Keratinocyte (primary cell): ENCODE results near the gene LGI4. TPM values are rescaled to one million over a fixed set of nuclear protein-coding genes. Genes with fewer than 3 reads are reported as not detected.

Experiments
- DNase-seq: peaks from one replicate; pipeline ENCODE4 v3.0.0-alpha.2; 2011; ENCODE audit warnings: low read depth, missing footprints, low spot score
- FAIRE-seq: peaks from 2 replicates; lab custom pipeline; 2011; peaks lifted over from hg19 to GRCh38; lab: Jason Lieb, UNC
- H2AFZ ChIP-seq: 2 replicates; pipeline ENCODE4 v1.6.0; 2012; ENCODE audit warnings: low read length, control low read depth, inconsistent platforms; ENCODE audit not compliant: control insufficient read depth
- H3K27ac ChIP-seq: 2 replicates; pipeline ENCODE4 v1.5.1; 2011; ENCODE audit warnings: low read length; ENCODE audit not compliant: control insufficient read depth, insufficient read depth
- H3K27me3 ChIP-seq: 3 replicates; pipeline ENCODE4 v1.6.0; 2011; ENCODE audit warnings: low read length; ENCODE audit not compliant: control insufficient read depth, insufficient read depth; ENCODE audit errors: extremely low read depth
- H3K36me3 ChIP-seq, 2 experiments: 2 replicates in 1 of 2; 3 replicates in 1 of 2; pipeline ENCODE4 v1.5.1; 2011; ENCODE audit warnings: low read length in 2 of 2, mild to moderate bottlenecking in 1 of 2; ENCODE audit not compliant: control insufficient read depth in 2 of 2, insufficient read depth in 2 of 2; ENCODE audit errors: extremely low read depth in 1 of 2
- H3K4me1 ChIP-seq: 3 replicates; pipeline ENCODE4 v1.5.1; 2011; ENCODE audit warnings: low read length; ENCODE audit not compliant: control insufficient read depth, insufficient read depth; ENCODE audit errors: extremely low read depth
- H3K4me2 ChIP-seq: 3 replicates; pipeline ENCODE4 v1.6.0; 2011; ENCODE audit warnings: low read depth, low read length; ENCODE audit not compliant: control insufficient read depth, insufficient read depth; ENCODE audit errors: extremely low read depth
- H3K4me3 ChIP-seq, 3 experiments: fragments of 200-600 bp in 1 of 3; sonication (generic) in 1 of 3; 2 replicates in 2 of 3; 3 replicates in 1 of 3; pipeline ENCODE4 v1.5.1; 2011 to 2016; ENCODE audit warnings: low read length in 3 of 3, mild to moderate bottlenecking in 3 of 3, control low read depth in 2 of 3, inconsistent platforms in 1 of 3, low read depth in 1 of 3, mixed read lengths in 1 of 3, mixed run types in 1 of 3, moderate library complexity in 1 of 3; ENCODE audit not compliant: control insufficient read depth in 2 of 3, insufficient read depth in 2 of 3; ENCODE audit errors: extremely low read depth in 1 of 3
- H3K79me2 ChIP-seq: 2 replicates; pipeline ENCODE4 v1.6.0; 2012; ENCODE audit warnings: low read length; ENCODE audit not compliant: control insufficient read depth, insufficient read depth
- H3K9ac ChIP-seq: 3 replicates; pipeline ENCODE4 v1.6.0; 2011; ENCODE audit warnings: low read length; ENCODE audit not compliant: control insufficient read depth, insufficient read depth; ENCODE audit errors: extremely low read depth
- H3K9me1 ChIP-seq: 3 replicates; pipeline ENCODE4 v1.6.0; 2011; ENCODE audit warnings: low read length; ENCODE audit not compliant: control insufficient read depth, insufficient read depth; ENCODE audit errors: extremely low read depth
- H3K9me3 ChIP-seq: 2 replicates; pipeline ENCODE4 v1.5.1; 2012; ENCODE audit warnings: low read depth, low read length; ENCODE audit not compliant: control insufficient read depth
- H4K20me1 ChIP-seq: 3 replicates; pipeline ENCODE4 v1.6.0; 2011; ENCODE audit warnings: low read length; ENCODE audit not compliant: control insufficient read depth, insufficient read depth; ENCODE audit errors: extremely low read depth
- EZH2 ChIP-seq: IDR thresholded peaks from one replicate; pipeline ENCODE4 v1.6.1; 2012; ENCODE audit warnings: inconsistent platforms, mild to moderate bottlenecking, low read length, moderate library complexity
- dilution Hi-C: fragments of 300-500 bp; cut with MboI; formaldehyde crosslinking; loops from one replicate; pipeline ENCODE4 v1.7.0; 2020; ENCODE audit warnings: low sequenced_read_pairs; ENCODE audit not compliant: extremely low pct_ligation_motif_present
- polyA plus RNA-seq, 5 experiments: library from polyadenylated mRNA; depleted of rRNA in 3 of 5; stranded (reverse) in 3 of 5; stranded (forward) in 1 of 5; unstranded in 1 of 5; fragments of >200 nt; gene quantifications; 1 replicate in 1 of 5; 2 replicates in 3 of 5; 3 replicates in 1 of 5; pipeline versions ENCODE4 v1.2.1 to v1.2.3, GENCODE V29; 2011 to 2012; ENCODE audit warnings: missing spikeins in 2 of 5, low read depth in 1 of 5, low replicate concordance in 1 of 5
- TF ChIP-seq, protein P1 (sequence below), 3 experiments: IDR thresholded peaks in 1 of 3; conservative IDR thresholded peaks in 1 of 3; optimal IDR thresholded peaks in 1 of 3; 2 replicates in 2 of 3; 3 replicates in 1 of 3; pipeline versions ENCODE3 to v1.5.1; 2011; ENCODE audit warnings: low read length in 3 of 3, mild to moderate bottlenecking in 3 of 3, moderate library complexity in 2 of 3, control low read depth in 1 of 3, inconsistent platforms in 1 of 3; ENCODE audit not compliant: insufficient read depth in 2 of 3; ENCODE audit errors: extremely low read depth in 1 of 3

The LGI4 gene
- polyA plus RNA-seq, 1 donor (not counting 4 experiments of a cell fraction or from before 2014, with no cell fraction given), result 0.01 TPM

DNA sequence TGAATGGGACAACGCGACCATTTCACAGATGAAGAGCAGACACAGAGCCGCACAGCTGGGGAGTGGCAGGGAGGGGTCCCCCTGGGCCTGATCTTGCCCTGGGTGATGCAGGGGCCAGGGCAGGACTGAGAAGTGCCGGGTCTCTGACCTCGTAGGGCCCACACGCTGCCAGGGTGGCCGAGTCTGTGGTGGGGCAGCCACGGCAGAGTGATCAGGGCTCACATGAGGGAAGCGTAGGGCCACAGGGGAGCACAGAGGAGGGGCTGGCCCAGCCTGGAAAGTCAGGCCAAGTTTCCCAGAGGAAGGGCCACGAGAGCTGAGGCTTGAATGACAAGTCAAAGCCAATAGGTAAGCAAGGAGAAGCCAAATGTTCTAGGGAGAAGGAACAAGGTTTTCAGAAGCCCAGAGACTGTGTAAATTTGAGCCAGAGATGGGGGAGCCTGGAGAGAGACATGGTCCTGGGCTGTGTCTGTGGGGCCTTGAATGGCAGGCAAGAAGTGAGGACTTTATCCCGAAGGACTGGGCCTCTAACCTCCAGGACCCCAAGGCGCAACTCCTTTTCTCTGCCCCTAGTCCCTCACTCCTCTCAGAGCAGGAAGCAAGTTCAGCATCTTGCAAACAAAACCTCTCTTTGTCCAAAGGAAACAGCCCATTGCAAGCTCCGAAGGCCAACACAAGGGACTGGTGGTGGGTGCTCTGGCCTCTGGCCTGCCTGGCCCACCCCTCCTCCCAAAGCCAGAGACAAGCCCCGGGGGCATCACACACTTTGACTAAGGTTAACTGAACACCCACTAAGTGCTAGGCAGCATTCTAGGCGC, 51.0 kb downstream of the LGI4 start:
- H3K27ac ChIP-seq, result no peak overlapping the region
- H3K36me3 ChIP-seq, result no peaks in the 10 kb centered on the region
- no peak overlapping the region for H3K9ac ChIP-seq
- DNase-seq (no peak), FAIRE-seq (no peak)
- H3K79me2 ChIP-seq, result no peaks in the 10 kb centered on the region
- peaks cover 8% of the 10 kb centered on the region for H3K4me1 ChIP-seq
- TF ChIP-seq, protein P1, sequence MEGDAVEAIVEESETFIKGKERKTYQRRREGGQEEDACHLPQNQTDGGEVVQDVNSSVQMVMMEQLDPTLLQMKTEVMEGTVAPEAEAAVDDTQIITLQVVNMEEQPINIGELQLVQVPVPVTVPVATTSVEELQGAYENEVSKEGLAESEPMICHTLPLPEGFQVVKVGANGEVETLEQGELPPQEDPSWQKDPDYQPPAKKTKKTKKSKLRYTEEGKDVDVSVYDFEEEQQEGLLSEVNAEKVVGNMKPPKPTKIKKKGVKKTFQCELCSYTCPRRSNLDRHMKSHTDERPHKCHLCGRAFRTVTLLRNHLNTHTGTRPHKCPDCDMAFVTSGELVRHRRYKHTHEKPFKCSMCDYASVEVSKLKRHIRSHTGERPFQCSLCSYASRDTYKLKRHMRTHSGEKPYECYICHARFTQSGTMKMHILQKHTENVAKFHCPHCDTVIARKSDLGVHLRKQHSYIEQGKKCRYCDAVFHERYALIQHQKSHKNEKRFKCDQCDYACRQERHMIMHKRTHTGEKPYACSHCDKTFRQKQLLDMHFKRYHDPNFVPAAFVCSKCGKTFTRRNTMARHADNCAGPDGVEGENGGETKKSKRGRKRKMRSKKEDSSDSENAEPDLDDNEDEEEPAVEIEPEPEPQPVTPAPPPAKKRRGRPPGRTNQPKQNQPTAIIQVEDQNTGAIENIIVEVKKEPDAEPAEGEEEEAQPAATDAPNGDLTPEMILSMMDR (optimal IDR thresholded peaks at IDR 0.05 in 1 of 3, IDR thresholded peaks at IDR 0.05 in 1 of 3, conservative IDR thresholded peaks at IDR 0.05 in 1 of 3; ENCODE audit: extremely low read depth in 1 of 3, insufficient read depth in 2 of 3, low read length in 3 of 3), result no peak
- TF ChIP-seq EZH2, result no peak
- H2AFZ ChIP-seq, result no peak overlapping the region
- H4K20me1 ChIP-seq, result no peaks in the 10 kb centered on the region
- no peaks in the 10 kb centered on the region for H3K9me3 ChIP-seq
- H3K9me1 ChIP-seq, result no peaks in the 10 kb centered on the region
- no peak overlapping the region for H3K4me3 ChIP-seq
- no peaks in the 10 kb centered on the region for H3K27me3 ChIP-seq
- dilution Hi-C loops, result no loop called here
- no peak overlapping the region for H3K4me2 ChIP-seq

DNA sequence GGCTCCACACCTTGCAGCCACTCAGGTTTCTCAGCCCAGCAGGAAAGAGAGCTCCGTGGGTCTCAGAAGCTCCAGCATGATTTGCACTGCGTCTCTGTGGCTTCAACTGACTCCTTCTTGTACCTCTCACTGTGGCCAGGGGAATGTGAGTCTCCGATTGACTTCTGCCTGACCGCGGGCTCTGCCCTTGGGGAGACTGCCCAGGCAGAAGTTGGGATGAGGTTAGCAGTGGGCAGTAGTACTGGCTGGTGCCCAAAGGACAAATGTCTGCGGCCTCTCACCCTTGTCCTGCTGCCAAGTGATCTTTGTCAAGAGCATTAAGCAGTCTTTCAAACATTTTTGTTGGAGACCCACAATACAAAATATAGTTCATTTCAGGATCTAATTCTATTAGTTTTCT, 53.7 kb downstream of the LGI4 start:
- no peak overlapping the region for H2AFZ ChIP-seq

More for the DNA sequence above, 53.7 kb downstream of the LGI4 start:
- Histone ChIP-seq H3K4me3 (no peak overlapping the region), H3K36me3 (no peaks in the 10 kb centered on the region), H3K4me1 (no peaks in the 10 kb centered on the region), H3K9me3 (no peaks in the 10 kb centered on the region), H3K79me2 (no peaks in the 10 kb centered on the region), H3K9me1 (no peaks in the 10 kb centered on the region), H3K27me3 (no peaks in the 10 kb centered on the region), H3K27ac (no peak overlapping the region), H4K20me1 (no peaks in the 10 kb centered on the region), H3K9ac (no peak overlapping the region), H3K4me2 (no peak overlapping the region)
- dilution Hi-C loops, result no loop called here
- FAIRE-seq, result no peak
- TF ChIP-seq, protein P1 (optimal IDR thresholded peaks at IDR 0.05 in 1 of 3, IDR thresholded peaks at IDR 0.05 in 1 of 3, conservative IDR thresholded peaks at IDR 0.05 in 1 of 3; ENCODE audit: extremely low read depth in 1 of 3, insufficient read depth in 2 of 3, low read length in 3 of 3), result no peak
- no peak for TF ChIP-seq EZH2
- DNase-seq, result no peak
